Pancreas (tissue), 10 donors: ENCODE results near the gene A2ML1. TPM values are rescaled to one million over a fixed set of nuclear protein-coding genes. Genes with fewer than 3 reads are reported as not detected.

Experiments used
- ATAC-seq, 4 donors: fragments of 200-7000 bp; cut with Tn5 transposase; one replicate each; pipeline versions ENCODE4 v1.8.0 to v1.9.1; 2020; ENCODE audit warnings: mild to moderate bottlenecking in 4 of 4, moderate library complexity in 4 of 4
- DNase-seq, 6 donors: peaks; one replicate each; pipeline ENCODE4 v3.0.0-alpha.2; 2020
- FAIRE-seq: peaks from 2 replicates; lab custom pipeline; 2012; peaks lifted over from hg19 to GRCh38; lab: Jason Lieb, UNC
- H3K27ac ChIP-seq, 4 donors: fragments of 200-600 bp; sonication (generic); 1 replicate in 3 of 4; 2 replicates in 1 of 4; pipeline versions ENCODE4 v1.5.0 to v1.8.0; 2020
- H3K27me3 ChIP-seq, 4 donors: fragments of 200-600 bp; one replicate each; pipeline ENCODE4 v1.8.0; 2021
- H3K36me3 ChIP-seq, 3 donors: fragments of 200-600 bp; sonication (generic) in 1 of 3; one replicate each; pipeline versions ENCODE4 v1.5.0 to v1.8.0; 2020 to 2021
- H3K4me1 ChIP-seq, 3 donors: fragments of 200-600 bp; one replicate each; pipeline ENCODE4 v1.8.0; 2021
- H3K4me3 ChIP-seq, 4 donors: fragments of 200-600 bp; sonication (generic) in 2 of 4; one replicate each; pipeline versions ENCODE4 v1.5.0 to v1.8.0; 2020 to 2021
- H3K9me3 ChIP-seq, 4 donors: fragments of 200-600 bp; one replicate each; pipeline ENCODE4 v1.8.0; 2021
- CTCF ChIP-seq, 4 donors: fragments of 200-600 bp; sonication (generic) in 3 of 4; IDR thresholded peaks; one replicate each; pipeline versions ENCODE4 v1.5.0 to v1.8.0; 2021; ENCODE audit warnings: antibody characterized with exemption in 4 of 4
- WGBS, 2 donors: extraction: QIAGEN DNeasy Blood & Tissue Kit; methylation state at CpG; one replicate each; pipeline ENCODE4 v1.1.7; 2013; 5-methylcytosine and 5-hydroxymethylcytosine counted together
- intact Hi-C, 3 donors: fragments of 100-400 bp; cut with DNase I; formaldehyde crosslinking; loops; one replicate each; pipeline versions ENCODE4 v1.11.1 to v1.14.2; 2022
- polyA plus RNA-seq, 2 donors: library from polyadenylated mRNA; stranded (reverse); fragments of 200-250 nt; gene quantifications; one replicate each; pipeline ENCODE4 v1.2.3, GENCODE V29; 2013
- total RNA-seq, 6 donors: library from RNA; stranded (reverse); fragmentation: NEBNext Ultra II Directional in 4 of 6; extraction: Animal tissue kit (Norgen Biotek cat#: 25700) in 4 of 6; gene quantifications; one replicate each; pipeline versions ENCODE4 v1.2.1 to v1.2.4, GENCODE V29; 2021 to 2023
- donor health status: healthy with polysubstance abuse.
- donor health status: DM: no; HTN: no; CAD: no; lungs with moderate emphysema.
- donor health status: DM: no; HTN: no; CAD: no.
- donor health status: control.
- donor health status: control.
- donor health status: Bipolar disorder and iron deficiency.
- donor health status: DM: yes; HTN: yes; CAD: no.
- donor health status: DM: no; HTN: no; CAD: no.
- donor health status: DM: no; HTN: no; CAD: no.
- donor health status: DM: yes; HTN: yes; CAD: no.

A2ML1 gene
- total and polyA plus RNA-seq, 8 donors = 0.05 to 0.08 TPM; not detected in 6

DNA sequence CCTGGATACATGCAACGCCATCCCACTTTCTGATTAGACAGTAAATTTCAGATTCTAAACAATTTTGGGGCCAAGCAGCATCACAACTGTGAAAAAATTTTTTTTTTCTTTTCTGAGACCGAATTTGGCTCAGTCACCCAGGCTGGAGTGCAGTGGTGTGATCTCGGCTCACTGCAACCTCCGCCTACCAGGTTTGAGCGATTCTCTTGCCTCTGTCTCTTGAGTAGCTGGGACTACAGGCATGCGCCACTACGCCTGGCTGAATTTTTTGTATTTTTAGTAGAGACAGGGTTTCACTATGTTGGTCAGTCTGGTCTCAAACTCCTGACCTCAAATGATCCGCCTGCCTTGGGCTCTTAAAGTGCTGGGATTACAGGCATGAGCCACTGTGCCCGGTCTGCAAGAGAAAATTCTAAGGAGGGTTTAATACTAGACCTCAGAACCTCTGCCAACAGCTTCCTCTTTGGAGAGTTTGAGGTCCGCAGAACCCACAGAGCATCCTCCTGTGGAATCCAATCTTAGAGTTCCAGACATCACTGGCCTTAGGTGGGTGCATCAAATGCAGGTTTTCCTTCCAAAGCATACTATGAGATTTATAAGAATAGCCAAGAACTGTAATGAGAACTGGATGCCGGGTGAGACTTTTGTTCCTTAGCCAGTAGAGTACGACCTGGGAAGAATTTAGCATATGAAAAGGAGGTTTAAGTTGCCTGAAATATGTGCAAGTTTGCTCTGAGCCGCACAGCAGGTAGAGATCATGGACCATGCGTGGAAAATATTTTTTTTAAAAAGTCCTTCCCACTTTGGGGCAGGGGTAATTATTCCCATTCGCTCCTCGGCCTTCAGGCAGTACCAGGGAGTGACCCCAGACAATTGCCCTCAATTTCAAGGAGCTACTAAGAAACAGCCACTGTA, 84.1 kb downstream of the A2ML1 start:
- WGBS, 2 donors = 82 to 90% methylated on average over 16 of the region's 16 CpGs
- intact Hi-C loops = no loop called here
- no peaks in the 10 kb centered on the region for H3K27me3 ChIP-seq
- H3K36me3 ChIP-seq = no peaks in the 10 kb centered on the region
- no peak for DNase-seq
- H3K27ac ChIP-seq = no peak overlapping the region
- no peak overlapping the region for H3K4me3 ChIP-seq
- no peaks in the 10 kb centered on the region for H3K4me1 ChIP-seq
- no peaks in the 10 kb centered on the region for H3K9me3 ChIP-seq
- no peak for FAIRE-seq
- no peak for ATAC-seq
- TF ChIP-seq CTCF (IDR thresholded peaks at IDR 0.05) = no peak

DNA sequence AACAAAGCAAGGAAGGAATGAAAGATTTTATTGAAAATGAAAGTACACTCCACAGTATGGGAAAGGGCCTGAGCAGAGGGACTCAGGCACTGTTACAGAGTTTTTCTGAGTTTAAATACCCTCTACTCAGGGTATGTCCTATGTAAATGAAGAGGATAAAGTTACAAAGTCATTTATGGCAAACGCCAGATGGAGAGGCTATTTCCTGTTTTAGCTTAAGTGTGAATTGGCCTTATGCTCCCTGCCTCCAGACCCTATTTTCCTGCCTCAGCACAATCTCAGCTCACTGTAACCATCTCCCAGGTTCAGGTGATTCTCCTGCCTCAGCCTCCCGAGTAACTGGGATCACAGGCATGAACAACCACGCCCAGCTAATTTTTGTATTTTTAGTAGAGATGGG, 85.1 kb downstream of the A2ML1 start:
- no peak for ATAC-seq
- Histone ChIP-seq H3K4me3 (no peak overlapping the region), H3K4me1 (no peaks in the 10 kb centered on the region), H3K27ac (no peak overlapping the region), H3K9me3 (no peaks in the 10 kb centered on the region), H3K36me3 (no peaks in the 10 kb centered on the region), H3K27me3 (no peaks in the 10 kb centered on the region)
- intact Hi-C loops = no loop called here
- no peak for TF ChIP-seq CTCF (IDR thresholded peaks at IDR 0.05)
- 86 to 92% methylated on average over 3 of the region's 3 CpGs for WGBS, 2 donors
- no peak for DNase-seq
- FAIRE-seq = no peak

GRCh38 chr12:8909752-8910151, 87.3 kb downstream of the A2ML1 start:
- ATAC-seq (no peak), DNase-seq (no peak), FAIRE-seq (no peak)
- Histone ChIP-seq H3K4me1 (peaks cover 0 to 11% (median 4%) of the 10 kb centered on the region in 3 donors), H3K27ac (no peak overlapping the region), H3K36me3 (no peaks in the 10 kb centered on the region), H3K27me3 (no peaks in the 10 kb centered on the region), H3K9me3 (no peaks in the 10 kb centered on the region), H3K4me3 (no peak overlapping the region)
- TF ChIP-seq CTCF (IDR thresholded peaks at IDR 0.05) = no peak
- intact Hi-C loops = no loop called here
- WGBS, 2 donors = 71 to 75% methylated on average over 5 of the region's 5 CpGs

DNA sequence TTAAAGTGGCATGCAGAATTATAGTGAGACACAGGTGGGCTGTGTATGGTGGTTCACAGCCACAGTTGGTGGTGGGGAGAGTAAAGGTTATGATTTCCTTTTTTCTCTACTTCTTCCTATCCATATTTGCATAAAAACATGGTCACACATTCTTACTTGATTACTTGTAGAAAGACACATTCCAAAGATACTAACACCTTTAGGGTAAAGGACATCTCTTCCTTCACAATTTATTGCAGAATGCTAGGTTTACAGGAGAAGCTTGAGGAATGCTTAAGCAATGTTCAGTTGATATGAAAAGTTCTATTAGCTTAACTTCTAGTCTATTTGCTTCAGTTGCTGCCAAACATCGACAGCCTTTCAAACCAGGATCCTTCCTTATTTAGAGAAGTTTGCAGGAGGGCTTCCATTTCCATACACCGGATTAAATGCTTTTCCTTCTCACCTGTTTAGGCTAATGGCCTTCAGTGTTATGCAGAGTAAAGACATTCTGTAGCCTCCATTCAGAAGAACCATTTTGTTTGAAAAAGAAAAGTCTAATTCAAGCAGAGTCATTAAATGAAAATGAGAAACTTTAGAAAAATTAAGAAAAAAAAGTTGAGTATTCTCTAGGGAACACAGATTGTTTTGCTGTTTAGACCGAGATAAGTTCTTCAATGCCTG, 89.3 kb downstream of the A2ML1 start:
- DNase-seq = no peak
- Histone ChIP-seq H3K27ac (no peak overlapping the region), H3K9me3 (no peaks in the 10 kb centered on the region), H3K4me1 (peaks cover 0 to 15% (median 11%) of the 10 kb centered on the region in 3 donors), H3K4me3 (no peak overlapping the region), H3K36me3 (no peaks in the 10 kb centered on the region), H3K27me3 (no peaks in the 10 kb centered on the region)
- 67 to 68% methylated on average over 3 of the region's 3 CpGs for WGBS, 2 donors
- no peak for ATAC-seq
- FAIRE-seq = no peak
- no peak for TF ChIP-seq CTCF (IDR thresholded peaks at IDR 0.05)
- intact Hi-C loops = no loop called here
